GM12878 (cell line): Measurements from ENCODE around the gene CCER1. TPM values are rescaled to one million over a fixed set of nuclear protein-coding genes. Genes with fewer than 3 reads are reported as not detected.

Experiments used
- ATAC-seq: fragments of 200-7000 bp; cut with Tn5 transposase; 3 replicates; pipeline ENCODE4 v1.9.1; 2020; ENCODE audit warnings: mild to moderate bottlenecking, moderate library complexity
- BruUV-seq: library from RNA; stranded (reverse); fragments of 400-500 nt; replicated peaks from 2 replicates; lab custom pipeline; 2021; lab: Mats Ljungman, UMichigan
- CTCF ChIA-PET: fragments of 300-600 bp; sonication (Branson Sonifier 250); formaldehyde crosslinking; extraction: SDS; loops from one replicate; lab custom pipeline; 2021; ENCODE audit warnings: inconsistent platforms; lab: Yijun Ruan, JAX
- POLR2A ChIA-PET: fragments of 350-600 bp; formaldehyde crosslinking; extraction: SDS; loops from one replicate; lab custom pipeline; 2021; ENCODE audit warnings: inconsistent platforms; lab: Charles Lee
- RAD21 ChIA-PET: fragments of 300-600 bp; sonication (Branson Sonifier 250); formaldehyde crosslinking; loops from one replicate; lab custom pipeline; 2023; ENCODE audit warnings: antibody characterized with exemption; ENCODE audit not compliant: unreplicated experiment; lab: Charles Lee
- SMC1A ChIA-PET: fragments of 300-600 bp; sonication (Branson Sonifier 250); formaldehyde crosslinking; loops from one replicate; lab custom pipeline; 2023; ENCODE audit not compliant: unreplicated experiment, uncharacterized antibody; lab: Charles Lee
- DNase-seq: peaks from one replicate; pipeline ENCODE4 v3.0.0-alpha.2; 2011; ENCODE audit warnings: low read depth, low spot score
- FAIRE-seq: peaks from 3 replicates; lab custom pipeline; 2011; peaks lifted over from hg19 to GRCh38; lab: Jason Lieb, UNC
- H2AFZ ChIP-seq: 2 replicates; pipeline ENCODE4 v1.6.0; 2011; ENCODE audit warnings: low read depth, low read length, control low read depth; ENCODE audit not compliant: control insufficient read depth
- H3K27ac ChIP-seq: 2 replicates; pipeline ENCODE4 v1.5.1; 2011; ENCODE audit warnings: control low read depth; ENCODE audit not compliant: control insufficient read depth, insufficient read depth
- H3K27me3 ChIP-seq, 2 experiments: replicated peaks in 1 of 2; 2 replicates each; pipeline versions ENCODE4 v1.6.0 to v1.6.1; 2011; ENCODE audit warnings: low read length in 1 of 2; ENCODE audit not compliant: control insufficient read depth in 2 of 2, insufficient read depth in 2 of 2
- H3K36me3 ChIP-seq, 2 experiments: 2 replicates each; pipeline ENCODE4 v1.5.1; 2011; ENCODE audit warnings: low read length in 1 of 2; ENCODE audit not compliant: control insufficient read depth in 2 of 2, insufficient read depth in 2 of 2
- H3K4me1 ChIP-seq: 2 replicates; pipeline ENCODE4 v1.6.1; 2011; ENCODE audit warnings: mild to moderate bottlenecking, low read length, moderate library complexity, mixed read lengths; ENCODE audit not compliant: control insufficient read depth, insufficient read depth
- H3K4me2 ChIP-seq: 2 replicates; pipeline ENCODE4 v1.6.0; 2011; ENCODE audit warnings: control low read depth; ENCODE audit not compliant: control insufficient read depth, insufficient read depth
- H3K4me3 ChIP-seq: fragments of 200-600 bp; sonication (generic); 2 replicates; pipeline ENCODE4 v1.5.1; 2016
- H3K79me2 ChIP-seq: 2 replicates; pipeline ENCODE4 v1.6.0; 2011; ENCODE audit warnings: low read length; ENCODE audit not compliant: control insufficient read depth, insufficient read depth
- H3K9ac ChIP-seq: 2 replicates; pipeline ENCODE4 v1.8.0; 2011; ENCODE audit warnings: low read length, control low read depth, mixed read lengths; ENCODE audit not compliant: control insufficient read depth, insufficient read depth
- H3K9me3 ChIP-seq: replicated peaks from 3 replicates; pipeline ENCODE4 v1.5.1; 2011; ENCODE audit warnings: mild to moderate bottlenecking, low read length; ENCODE audit not compliant: control insufficient read depth, insufficient read depth
- H4K20me1 ChIP-seq: 2 replicates; pipeline ENCODE4 v1.6.0; 2011; ENCODE audit not compliant: control insufficient read depth, insufficient read depth
- RAD21 ChIP-seq: IDR thresholded peaks from 2 replicates; pipeline ENCODE4 v1.6.1; 2011; ENCODE audit warnings: mild to moderate bottlenecking, low read depth, low read length, moderate library complexity; ENCODE audit not compliant: insufficient read depth
- WGBS: methylation state at CpG from one replicate; pipeline ENCODE4 v1.1.6; 2016; ENCODE audit warnings: low lambda C conversion rate; ENCODE audit not compliant: insufficient replicate concordance, insufficient coverage; ENCODE audit errors: missing lambda C conversion rate; 5-methylcytosine and 5-hydroxymethylcytosine counted together
- in situ Hi-C: fragments of 300-500 bp; cut with MboI; formaldehyde crosslinking; loops from 9 replicates; pipeline ENCODE4 v1.14.3; 2018; ENCODE audit warnings: mixed read lengths
- intact Hi-C: fragments of 100-400 bp; cut with micrococcal nuclease; formaldehyde crosslinking; loops from one replicate; pipeline ENCODE4 v1.14.2; 2022; ENCODE audit not compliant: unreplicated experiment
- polyA plus RNA-seq, 11 experiments: library from polyadenylated mRNA; depleted of rRNA in 4 of 11; unstranded in 6 of 11; stranded (reverse) in 5 of 11; fragments of >200 nt; fragmentation: Nextera tagmentation in 4 of 11; fragmentation: Illumina TruSeq in 1 of 11; extraction: Ambion mirVana in 4 of 11; extraction: Trizol in 1 of 11; gene quantifications; 1 replicate in 1 of 11; 2 replicates in 10 of 11; pipeline versions ENCODE4 v1.2.1 to v1.2.3, GENCODE V29; 2011 to 2016; ENCODE audit warnings: inconsistent platforms in 2 of 11, missing spikeins in 2 of 11, low read depth in 1 of 11
- total RNA-seq, 4 experiments: library from RNA; depleted of rRNA in 3 of 4; stranded (reverse); fragments of >200 nt in 3 of 4; fragmentation: Illumina TruSeq in 1 of 4; extraction: Trizol in 1 of 4; gene quantifications; 2 replicates each; pipeline versions ENCODE4 v1.2.1 to v1.2.3, GENCODE V29; 2013 to 2021
- TF ChIP-seq, protein P1 (sequence below), 3 experiments: IDR thresholded peaks in 2 of 3; conservative IDR thresholded peaks in 1 of 3; 2 replicates each; pipeline ENCODE4 v1.5.1; 2011; ENCODE audit warnings: low read depth in 3 of 3, low read length in 3 of 3, mild to moderate bottlenecking in 3 of 3, control low read depth in 2 of 3, moderate library complexity in 2 of 3, inconsistent platforms in 1 of 3, mixed read lengths in 1 of 3; ENCODE audit not compliant: control insufficient read depth in 2 of 3, insufficient read depth in 1 of 3; ENCODE audit errors: extremely low read depth in 1 of 3
- TF ChIP-seq, protein P2 (sequence below): fragments of 450-650 bp; conservative IDR thresholded peaks from 2 replicates; pipeline ENCODE4 v1.6.1; 2017; ENCODE audit warnings: mild to moderate bottlenecking, moderate library complexity

Gene CCER1
- total and polyA plus RNA-seq, 10 of the 15 experiments (the other 5 are each of a cell fraction or from before 2014, with no cell fraction given), result 0.01 TPM; not detected in 9

DNA sequence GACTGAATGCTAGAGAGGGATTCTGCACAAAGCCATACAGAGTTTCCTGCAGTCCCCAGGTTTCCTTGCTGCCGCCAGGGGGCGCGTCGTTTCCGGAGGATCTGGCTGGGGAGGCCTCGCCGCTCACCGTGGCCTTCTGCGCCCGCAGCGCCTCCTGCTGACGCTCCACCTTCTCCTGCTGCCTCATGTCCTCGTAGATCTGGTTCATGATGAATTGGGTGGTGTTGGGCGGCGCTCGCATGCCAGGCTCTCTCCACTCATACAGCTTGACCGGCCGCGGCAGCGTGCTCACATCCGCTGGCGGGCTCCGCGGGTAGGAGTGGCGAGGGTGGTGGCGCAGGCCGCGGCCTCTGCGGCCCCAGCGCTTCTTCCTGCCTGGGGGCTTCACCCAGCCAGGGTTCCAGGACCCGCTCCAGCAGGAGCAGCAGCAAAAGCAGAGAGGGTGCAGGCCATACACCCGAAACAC is 987 bp downstream of the CCER1 start:
- Histone ChIP-seq H3K36me3 (no peaks in the 10 kb centered on the region), H3K4me1 (no peaks in the 10 kb centered on the region), H3K27me3 (no peaks in the 10 kb centered on the region), H3K9me3 (no peaks in the 10 kb centered on the region), H3K4me3 (no peak overlapping the region), H3K79me2 (no peaks in the 10 kb centered on the region), H3K9ac (no peak overlapping the region), H4K20me1 (no peaks in the 10 kb centered on the region), H3K4me2 (no peak overlapping the region), H2AFZ (no peak overlapping the region), H3K27ac (no peak overlapping the region)
- ChIA-PET POLR2A (no interaction called here), RAD21 (no interaction called here), SMC1A (interaction anchor here (1.0 kb wide), 1 partner anchor 11 kb away, joined by 4 read pairs; no protein-coding TSS in a partner anchor), CTCF (interaction anchor here (0.7 to 1.4 kb wide), 2 partner anchors 9 to 14 kb away, joined by 5 to 7 read pairs; no protein-coding TSS in a partner anchor)
- 85% methylated on average over 31 of the region's 32 CpGs for WGBS
- BruUV-seq, result no TSS peak
- no peak for DNase-seq
- in situ Hi-C loops (no loop called here), intact Hi-C loops (loop anchor here (10.0 kb wide), 1 partner anchor 1409 kb away; no protein-coding TSS in a partner anchor)
- TF ChIP-seq, protein P1, sequence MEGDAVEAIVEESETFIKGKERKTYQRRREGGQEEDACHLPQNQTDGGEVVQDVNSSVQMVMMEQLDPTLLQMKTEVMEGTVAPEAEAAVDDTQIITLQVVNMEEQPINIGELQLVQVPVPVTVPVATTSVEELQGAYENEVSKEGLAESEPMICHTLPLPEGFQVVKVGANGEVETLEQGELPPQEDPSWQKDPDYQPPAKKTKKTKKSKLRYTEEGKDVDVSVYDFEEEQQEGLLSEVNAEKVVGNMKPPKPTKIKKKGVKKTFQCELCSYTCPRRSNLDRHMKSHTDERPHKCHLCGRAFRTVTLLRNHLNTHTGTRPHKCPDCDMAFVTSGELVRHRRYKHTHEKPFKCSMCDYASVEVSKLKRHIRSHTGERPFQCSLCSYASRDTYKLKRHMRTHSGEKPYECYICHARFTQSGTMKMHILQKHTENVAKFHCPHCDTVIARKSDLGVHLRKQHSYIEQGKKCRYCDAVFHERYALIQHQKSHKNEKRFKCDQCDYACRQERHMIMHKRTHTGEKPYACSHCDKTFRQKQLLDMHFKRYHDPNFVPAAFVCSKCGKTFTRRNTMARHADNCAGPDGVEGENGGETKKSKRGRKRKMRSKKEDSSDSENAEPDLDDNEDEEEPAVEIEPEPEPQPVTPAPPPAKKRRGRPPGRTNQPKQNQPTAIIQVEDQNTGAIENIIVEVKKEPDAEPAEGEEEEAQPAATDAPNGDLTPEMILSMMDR (IDR thresholded peaks at IDR 0.05 in 2 of 3, conservative IDR thresholded peaks at IDR 0.05 in 1 of 3; ENCODE audit: control insufficient read depth in 2 of 3, extremely low read depth in 1 of 3, insufficient read depth in 1 of 3, low read depth in 3 of 3, low read length in 3 of 3), result peak in 2 of 3 experiments; percentile 23 to 53; a peak in 4 of 6 replicates
- TF ChIP-seq RAD21, result peak; percentile 19; the same call in 1 of the 2 replicates
- TF ChIP-seq, protein P2, sequence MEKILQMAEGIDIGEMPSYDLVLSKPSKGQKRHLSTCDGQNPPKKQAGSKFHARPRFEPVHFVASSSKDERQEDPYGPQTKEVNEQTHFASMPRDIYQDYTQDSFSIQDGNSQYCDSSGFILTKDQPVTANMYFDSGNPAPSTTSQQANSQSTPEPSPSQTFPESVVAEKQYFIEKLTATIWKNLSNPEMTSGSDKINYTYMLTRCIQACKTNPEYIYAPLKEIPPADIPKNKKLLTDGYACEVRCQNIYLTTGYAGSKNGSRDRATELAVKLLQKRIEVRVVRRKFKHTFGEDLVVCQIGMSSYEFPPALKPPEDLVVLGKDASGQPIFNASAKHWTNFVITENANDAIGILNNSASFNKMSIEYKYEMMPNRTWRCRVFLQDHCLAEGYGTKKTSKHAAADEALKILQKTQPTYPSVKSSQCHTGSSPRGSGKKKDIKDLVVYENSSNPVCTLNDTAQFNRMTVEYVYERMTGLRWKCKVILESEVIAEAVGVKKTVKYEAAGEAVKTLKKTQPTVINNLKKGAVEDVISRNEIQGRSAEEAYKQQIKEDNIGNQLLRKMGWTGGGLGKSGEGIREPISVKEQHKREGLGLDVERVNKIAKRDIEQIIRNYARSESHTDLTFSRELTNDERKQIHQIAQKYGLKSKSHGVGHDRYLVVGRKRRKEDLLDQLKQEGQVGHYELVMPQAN, result no peak
- FAIRE-seq, result no peak
- ATAC-seq, result no peak
